ENCODE measurements around the gene ZFP36L1. TPM values are rescaled to one million over a fixed set of nuclear protein-coding genes. Genes with fewer than 3 reads are reported as not detected.

ZFP36L1 gene
- polyA plus RNA-seq, 1 donor from 2014 or later, result 0.48 TPM

DNA sequence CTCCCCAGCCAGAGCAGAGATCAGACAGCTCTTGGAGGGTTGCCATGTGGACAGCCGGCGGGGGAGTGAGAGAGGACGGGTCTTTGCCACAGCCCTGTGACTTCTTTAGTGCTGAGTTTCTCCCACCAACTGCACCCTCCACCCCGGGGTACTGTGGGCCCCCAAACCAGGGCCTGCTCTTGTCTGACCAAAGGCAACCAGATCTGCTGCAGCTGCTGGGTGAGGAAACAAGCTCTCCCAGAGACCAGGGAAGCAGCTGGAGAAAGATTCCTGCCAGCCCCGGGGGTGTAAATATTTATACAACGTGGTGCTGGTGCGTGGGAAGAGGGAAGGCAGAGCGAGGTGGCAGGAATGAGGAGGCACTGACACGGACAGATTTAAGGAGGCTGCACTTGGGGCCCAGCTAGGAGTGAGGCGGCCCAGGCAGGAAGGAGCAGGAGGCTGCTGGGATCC is 14.3 kb upstream of the ZFP36L1 start:
- Histone ChIP-seq H3K27ac (ENCODE audit: low read length) (no peak overlapping the region), H3K4me2 (ENCODE audit: low read length) (no peak overlapping the region), H3K36me3 (ENCODE audit: insufficient read depth, low read length) (no peaks in the 10 kb centered on the region), H3K79me2 (replicated peaks; ENCODE audit: insufficient read depth, low read length) (no peaks in the 10 kb centered on the region), H3K9me2 (ENCODE audit: insufficient read depth, low read length) (no peaks in the 10 kb centered on the region), H3K4me3 (ENCODE audit: low read length) (no peak overlapping the region), H3K9me3 (ENCODE audit: low read length) (no peaks in the 10 kb centered on the region), H2AFZ (ENCODE audit: low read depth, low read length) (no peak overlapping the region), H3F3A (ENCODE audit: insufficient read depth, low read length, poor library complexity, severe bottlenecking) (no peaks in the 10 kb centered on the region), H3K27me3 (ENCODE audit: insufficient read depth, low read depth, low read length) (no peaks in the 10 kb centered on the region), H4K20me1 (ENCODE audit: insufficient read depth) (no peaks in the 10 kb centered on the region), H3K9ac (ENCODE audit: low read length) (no peak overlapping the region)
- no peak for TF ChIP-seq SMC3 (conservative IDR thresholded peaks at IDR 0.05; ENCODE audit: poor library complexity)
- TF ChIP-seq RAD21 (conservative IDR thresholded peaks at IDR 0.05), result no peak
- TF ChIP-seq, protein P1, sequence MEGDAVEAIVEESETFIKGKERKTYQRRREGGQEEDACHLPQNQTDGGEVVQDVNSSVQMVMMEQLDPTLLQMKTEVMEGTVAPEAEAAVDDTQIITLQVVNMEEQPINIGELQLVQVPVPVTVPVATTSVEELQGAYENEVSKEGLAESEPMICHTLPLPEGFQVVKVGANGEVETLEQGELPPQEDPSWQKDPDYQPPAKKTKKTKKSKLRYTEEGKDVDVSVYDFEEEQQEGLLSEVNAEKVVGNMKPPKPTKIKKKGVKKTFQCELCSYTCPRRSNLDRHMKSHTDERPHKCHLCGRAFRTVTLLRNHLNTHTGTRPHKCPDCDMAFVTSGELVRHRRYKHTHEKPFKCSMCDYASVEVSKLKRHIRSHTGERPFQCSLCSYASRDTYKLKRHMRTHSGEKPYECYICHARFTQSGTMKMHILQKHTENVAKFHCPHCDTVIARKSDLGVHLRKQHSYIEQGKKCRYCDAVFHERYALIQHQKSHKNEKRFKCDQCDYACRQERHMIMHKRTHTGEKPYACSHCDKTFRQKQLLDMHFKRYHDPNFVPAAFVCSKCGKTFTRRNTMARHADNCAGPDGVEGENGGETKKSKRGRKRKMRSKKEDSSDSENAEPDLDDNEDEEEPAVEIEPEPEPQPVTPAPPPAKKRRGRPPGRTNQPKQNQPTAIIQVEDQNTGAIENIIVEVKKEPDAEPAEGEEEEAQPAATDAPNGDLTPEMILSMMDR (IDR thresholded peaks at IDR 0.05; ENCODE audit: poor library complexity, severe bottlenecking), result no peak
- no peak for TF ChIP-seq MXI1 (conservative IDR thresholded peaks at IDR 0.05; ENCODE audit: poor library complexity, severe bottlenecking)
- TF ChIP-seq POLR2AphosphoS5 (IDR thresholded peaks at IDR 0.05), result no peak
- TF ChIP-seq, protein P2, sequence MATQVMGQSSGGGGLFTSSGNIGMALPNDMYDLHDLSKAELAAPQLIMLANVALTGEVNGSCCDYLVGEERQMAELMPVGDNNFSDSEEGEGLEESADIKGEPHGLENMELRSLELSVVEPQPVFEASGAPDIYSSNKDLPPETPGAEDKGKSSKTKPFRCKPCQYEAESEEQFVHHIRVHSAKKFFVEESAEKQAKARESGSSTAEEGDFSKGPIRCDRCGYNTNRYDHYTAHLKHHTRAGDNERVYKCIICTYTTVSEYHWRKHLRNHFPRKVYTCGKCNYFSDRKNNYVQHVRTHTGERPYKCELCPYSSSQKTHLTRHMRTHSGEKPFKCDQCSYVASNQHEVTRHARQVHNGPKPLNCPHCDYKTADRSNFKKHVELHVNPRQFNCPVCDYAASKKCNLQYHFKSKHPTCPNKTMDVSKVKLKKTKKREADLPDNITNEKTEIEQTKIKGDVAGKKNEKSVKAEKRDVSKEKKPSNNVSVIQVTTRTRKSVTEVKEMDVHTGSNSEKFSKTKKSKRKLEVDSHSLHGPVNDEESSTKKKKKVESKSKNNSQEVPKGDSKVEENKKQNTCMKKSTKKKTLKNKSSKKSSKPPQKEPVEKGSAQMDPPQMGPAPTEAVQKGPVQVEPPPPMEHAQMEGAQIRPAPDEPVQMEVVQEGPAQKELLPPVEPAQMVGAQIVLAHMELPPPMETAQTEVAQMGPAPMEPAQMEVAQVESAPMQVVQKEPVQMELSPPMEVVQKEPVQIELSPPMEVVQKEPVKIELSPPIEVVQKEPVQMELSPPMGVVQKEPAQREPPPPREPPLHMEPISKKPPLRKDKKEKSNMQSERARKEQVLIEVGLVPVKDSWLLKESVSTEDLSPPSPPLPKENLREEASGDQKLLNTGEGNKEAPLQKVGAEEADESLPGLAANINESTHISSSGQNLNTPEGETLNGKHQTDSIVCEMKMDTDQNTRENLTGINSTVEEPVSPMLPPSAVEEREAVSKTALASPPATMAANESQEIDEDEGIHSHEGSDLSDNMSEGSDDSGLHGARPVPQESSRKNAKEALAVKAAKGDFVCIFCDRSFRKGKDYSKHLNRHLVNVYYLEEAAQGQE (IDR thresholded peaks at IDR 0.05; ENCODE audit: borderline replicate concordance), result no peak
- TF ChIP-seq EZH2 (IDR thresholded peaks at IDR 0.05; ENCODE audit: borderline replicate concordance, insufficient read depth, low read length, poor library complexity, severe bottlenecking), result no peak
- no peak for TF ChIP-seq TAF1 (IDR thresholded peaks at IDR 0.05; ENCODE audit: low read depth)
- TF ChIP-seq EP300 (conservative IDR thresholded peaks at IDR 0.05; ENCODE audit: poor library complexity, severe bottlenecking), result no peak

DNA sequence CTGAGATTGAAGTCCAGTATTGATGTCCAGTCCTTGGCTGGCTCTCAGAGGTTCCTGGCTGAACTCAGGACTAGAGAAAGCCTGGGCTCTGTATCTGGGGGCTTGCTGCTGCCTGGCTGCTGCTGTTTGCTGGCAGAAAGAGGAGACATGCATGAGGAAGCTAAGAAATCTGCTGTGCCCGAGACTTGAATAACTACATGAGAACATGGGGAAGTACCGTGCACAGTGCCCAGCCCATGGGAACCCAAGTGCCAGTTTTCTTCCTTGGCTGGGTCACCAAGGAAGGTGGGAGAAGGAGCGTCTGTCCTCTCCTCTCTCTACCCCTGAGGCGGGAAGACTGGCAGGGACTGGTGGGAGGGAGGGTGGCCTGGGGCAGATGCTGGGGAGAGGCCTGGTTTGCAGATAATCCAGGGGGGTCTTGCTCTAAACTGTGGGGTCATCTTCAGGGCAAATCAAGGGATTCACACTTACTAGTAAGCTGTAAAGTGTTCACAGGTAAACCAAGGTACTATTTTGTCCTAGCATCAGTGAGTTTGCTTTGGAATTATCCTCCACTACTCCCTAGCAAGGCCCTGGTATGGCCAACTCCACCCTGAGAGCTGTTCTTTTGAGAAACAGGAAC is 13.8 kb upstream of the ZFP36L1 start:
- Histone ChIP-seq H3F3A (ENCODE audit: insufficient read depth, low read length, poor library complexity, severe bottlenecking) (no peaks in the 10 kb centered on the region), H3K4me3 (ENCODE audit: low read length) (no peak overlapping the region), H3K4me2 (ENCODE audit: low read length) (no peak overlapping the region), H3K27me3 (ENCODE audit: insufficient read depth, low read depth, low read length) (no peaks in the 10 kb centered on the region), H2AFZ (ENCODE audit: low read depth, low read length) (no peak overlapping the region), H4K20me1 (ENCODE audit: insufficient read depth) (no peaks in the 10 kb centered on the region), H3K36me3 (ENCODE audit: insufficient read depth, low read length) (no peaks in the 10 kb centered on the region), H3K9me3 (ENCODE audit: low read length) (no peaks in the 10 kb centered on the region), H3K27ac (ENCODE audit: low read length) (no peak overlapping the region), H3K9me2 (ENCODE audit: insufficient read depth, low read length) (no peaks in the 10 kb centered on the region), H3K79me2 (replicated peaks; ENCODE audit: insufficient read depth, low read length) (no peaks in the 10 kb centered on the region), H3K9ac (ENCODE audit: low read length) (no peak overlapping the region)
- TF ChIP-seq, protein P2 (IDR thresholded peaks at IDR 0.05; ENCODE audit: borderline replicate concordance), result no peak
- TF ChIP-seq EP300 (conservative IDR thresholded peaks at IDR 0.05; ENCODE audit: poor library complexity, severe bottlenecking) (no peak), EZH2 (IDR thresholded peaks at IDR 0.05; ENCODE audit: borderline replicate concordance, insufficient read depth, low read length, poor library complexity, severe bottlenecking) (no peak)
- TF ChIP-seq, protein P1 (IDR thresholded peaks at IDR 0.05; ENCODE audit: poor library complexity, severe bottlenecking), result no peak

All from neural cell (in vitro differentiated cells).